Measurements from ENCODE around the gene CEP112.

- TF ChIP-seq, protein P1, sequence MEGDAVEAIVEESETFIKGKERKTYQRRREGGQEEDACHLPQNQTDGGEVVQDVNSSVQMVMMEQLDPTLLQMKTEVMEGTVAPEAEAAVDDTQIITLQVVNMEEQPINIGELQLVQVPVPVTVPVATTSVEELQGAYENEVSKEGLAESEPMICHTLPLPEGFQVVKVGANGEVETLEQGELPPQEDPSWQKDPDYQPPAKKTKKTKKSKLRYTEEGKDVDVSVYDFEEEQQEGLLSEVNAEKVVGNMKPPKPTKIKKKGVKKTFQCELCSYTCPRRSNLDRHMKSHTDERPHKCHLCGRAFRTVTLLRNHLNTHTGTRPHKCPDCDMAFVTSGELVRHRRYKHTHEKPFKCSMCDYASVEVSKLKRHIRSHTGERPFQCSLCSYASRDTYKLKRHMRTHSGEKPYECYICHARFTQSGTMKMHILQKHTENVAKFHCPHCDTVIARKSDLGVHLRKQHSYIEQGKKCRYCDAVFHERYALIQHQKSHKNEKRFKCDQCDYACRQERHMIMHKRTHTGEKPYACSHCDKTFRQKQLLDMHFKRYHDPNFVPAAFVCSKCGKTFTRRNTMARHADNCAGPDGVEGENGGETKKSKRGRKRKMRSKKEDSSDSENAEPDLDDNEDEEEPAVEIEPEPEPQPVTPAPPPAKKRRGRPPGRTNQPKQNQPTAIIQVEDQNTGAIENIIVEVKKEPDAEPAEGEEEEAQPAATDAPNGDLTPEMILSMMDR (IDR thresholded peaks at IDR 0.05; ENCODE audit: poor library complexity, severe bottlenecking), result no peak
- TF ChIP-seq EZH2 (IDR thresholded peaks at IDR 0.05; ENCODE audit: borderline replicate concordance, insufficient read depth, low read length, poor library complexity, severe bottlenecking), result no peak
- no peak for TF ChIP-seq POLR2AphosphoS5 (IDR thresholded peaks at IDR 0.05)
These were observed 480.2 kb downstream of the CEP112 start for GRCh38 chr17:65711671-65712276.

All from neural cell (in vitro differentiated cells).